Activated T-helper 1 cell treated with anti-CD3 and anti-CD28 coated beads, Interleukin-2, amount 50 U/mL, for 16 hours (primary cell): ENCODE measurements around the gene HSPA12B.

Source experiments
- DNase-seq, 2 donors: peaks; one replicate each; pipeline ENCODE4 v3.0.0-alpha.2; 2020; ENCODE audit warnings: low read depth in 1 of 2, low spot score in 1 of 2

The HSPA12B gene

DNA sequence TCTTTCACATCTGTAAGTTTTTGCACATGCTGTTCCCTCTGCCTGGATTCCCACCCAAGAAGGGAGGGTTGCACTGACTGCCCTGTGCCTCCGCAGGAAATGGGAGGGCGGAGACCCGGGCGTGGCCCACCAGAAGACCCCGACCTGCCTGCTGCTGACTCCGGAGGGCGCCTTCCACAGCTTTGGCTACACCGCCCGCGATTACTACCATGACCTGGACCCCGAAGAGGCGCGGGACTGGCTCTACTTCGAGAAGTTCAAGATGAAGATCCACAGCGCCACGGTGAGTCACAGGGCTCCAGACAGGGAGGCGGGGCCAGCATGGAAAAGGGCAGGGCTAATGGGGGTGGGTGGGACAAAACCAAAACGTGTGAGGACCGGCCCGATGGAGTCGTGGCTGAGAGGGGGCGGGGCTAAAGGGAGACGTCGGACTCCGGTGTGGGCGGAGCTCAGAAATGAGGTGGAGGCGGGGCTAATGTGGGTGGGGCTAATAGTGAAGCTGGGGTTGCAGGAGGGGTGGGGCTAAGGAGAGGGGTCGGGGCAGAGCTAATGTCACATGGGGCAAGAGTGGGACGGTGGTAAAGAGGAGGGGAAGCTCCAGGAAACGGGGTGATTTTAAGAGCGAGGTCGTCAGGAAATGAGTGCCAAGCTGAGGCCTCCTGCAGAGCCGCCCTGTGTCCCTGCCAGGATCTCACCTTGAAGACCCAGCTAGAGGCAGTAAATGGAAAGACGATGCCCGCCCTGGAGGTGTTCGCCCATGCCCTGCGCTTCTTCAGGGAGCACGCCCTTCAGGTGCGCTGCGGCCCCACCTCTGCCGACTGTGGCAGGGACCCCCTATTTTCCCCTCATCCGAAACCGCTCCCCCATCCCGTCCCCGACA lies 12.6 kb downstream of the HSPA12B start:
- DNase-seq, result peak; percentile 31 to 52

DNA sequence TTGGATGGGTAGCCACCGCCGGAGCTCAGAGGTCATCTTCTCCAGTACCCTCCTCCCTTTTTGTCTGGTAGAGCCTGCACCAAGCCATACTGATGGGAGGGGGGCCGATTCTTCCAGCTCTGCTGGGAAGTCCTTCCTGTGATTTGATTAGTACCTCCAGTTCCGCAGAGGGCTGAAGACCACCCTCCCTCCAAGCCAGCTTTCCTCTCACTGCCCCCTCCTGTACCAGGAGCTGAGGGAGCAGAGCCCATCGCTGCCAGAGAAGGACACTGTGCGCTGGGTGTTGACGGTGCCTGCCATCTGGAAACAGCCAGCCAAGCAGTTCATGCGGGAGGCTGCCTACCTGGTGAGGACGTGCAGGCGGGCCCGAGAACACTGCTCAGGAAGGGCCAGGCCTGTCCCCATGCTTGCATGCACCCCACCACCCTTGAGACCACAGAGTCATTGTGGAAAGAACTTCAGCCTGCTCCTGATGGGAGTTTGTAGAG lies 13.2 kb downstream of the HSPA12B start:
- no peak for DNase-seq

DNA sequence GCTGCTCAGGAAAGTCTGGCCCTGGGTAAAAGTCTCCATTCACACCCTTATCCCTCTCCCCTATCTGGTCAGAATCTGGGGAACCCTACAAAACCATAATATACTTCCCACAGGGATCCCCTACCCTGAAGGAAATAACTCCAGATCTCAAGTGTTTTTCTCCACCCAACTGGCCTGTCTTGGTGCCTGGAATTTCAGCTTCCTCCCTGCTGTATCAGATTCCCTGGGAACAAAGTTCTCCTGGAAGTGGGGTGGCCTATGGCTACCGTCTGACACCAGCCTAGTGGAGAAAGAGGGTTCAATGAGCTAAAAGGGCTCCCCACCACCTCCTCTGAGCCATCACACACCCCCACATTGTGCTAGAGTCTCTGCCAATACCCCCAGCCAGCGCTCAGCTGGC lies 15.0 kb downstream of the HSPA12B start:
- no peak for DNase-seq

DNA sequence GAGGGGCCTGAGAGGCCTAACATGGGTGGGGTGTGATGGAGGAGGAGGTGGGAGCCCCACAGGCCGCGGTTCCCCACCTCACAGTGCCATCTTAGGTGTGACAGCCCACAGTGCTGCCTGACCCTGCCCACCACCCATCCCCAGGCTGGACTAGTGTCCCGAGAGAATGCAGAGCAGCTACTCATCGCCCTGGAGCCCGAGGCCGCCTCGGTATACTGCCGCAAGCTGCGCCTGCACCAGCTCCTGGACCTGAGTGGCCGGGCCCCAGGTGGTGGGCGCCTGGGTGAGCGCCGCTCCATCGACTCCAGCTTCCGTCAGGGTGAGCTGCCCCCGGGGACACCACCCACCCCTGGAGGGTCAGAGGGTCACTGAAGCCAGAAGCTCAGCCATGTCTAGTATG lies 15.6 kb downstream of the HSPA12B start:
- DNase-seq, result no peak

DNA sequence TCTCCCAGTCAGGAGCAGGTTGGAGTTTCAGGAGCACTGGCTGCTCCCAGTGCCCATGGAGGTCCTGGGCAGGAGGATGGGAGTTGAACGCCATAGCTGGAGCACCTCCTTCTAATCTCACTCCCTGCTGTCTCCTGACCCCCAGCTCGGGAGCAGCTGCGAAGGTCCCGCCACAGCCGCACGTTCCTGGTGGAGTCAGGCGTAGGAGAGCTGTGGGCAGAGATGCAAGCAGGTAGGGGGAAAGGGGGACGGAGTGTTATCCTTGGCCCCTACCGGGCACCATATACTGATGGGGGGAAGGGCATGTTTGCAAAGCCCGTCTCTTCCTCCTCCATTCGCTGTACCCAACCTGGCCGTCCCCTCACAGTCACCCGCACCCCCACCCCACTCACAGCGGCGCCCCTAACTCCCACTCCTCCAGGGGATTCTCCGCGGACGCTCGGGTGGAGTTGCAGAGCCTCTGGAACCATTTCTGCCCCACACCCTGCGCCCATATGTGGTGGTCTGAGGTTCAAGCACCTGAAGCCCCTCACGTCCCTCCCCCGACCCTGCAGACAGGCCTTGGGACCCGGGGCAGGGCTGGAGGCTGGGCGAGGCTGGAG lies 16.7 kb downstream of the HSPA12B start:
- DNase-seq, result no peak

DNA sequence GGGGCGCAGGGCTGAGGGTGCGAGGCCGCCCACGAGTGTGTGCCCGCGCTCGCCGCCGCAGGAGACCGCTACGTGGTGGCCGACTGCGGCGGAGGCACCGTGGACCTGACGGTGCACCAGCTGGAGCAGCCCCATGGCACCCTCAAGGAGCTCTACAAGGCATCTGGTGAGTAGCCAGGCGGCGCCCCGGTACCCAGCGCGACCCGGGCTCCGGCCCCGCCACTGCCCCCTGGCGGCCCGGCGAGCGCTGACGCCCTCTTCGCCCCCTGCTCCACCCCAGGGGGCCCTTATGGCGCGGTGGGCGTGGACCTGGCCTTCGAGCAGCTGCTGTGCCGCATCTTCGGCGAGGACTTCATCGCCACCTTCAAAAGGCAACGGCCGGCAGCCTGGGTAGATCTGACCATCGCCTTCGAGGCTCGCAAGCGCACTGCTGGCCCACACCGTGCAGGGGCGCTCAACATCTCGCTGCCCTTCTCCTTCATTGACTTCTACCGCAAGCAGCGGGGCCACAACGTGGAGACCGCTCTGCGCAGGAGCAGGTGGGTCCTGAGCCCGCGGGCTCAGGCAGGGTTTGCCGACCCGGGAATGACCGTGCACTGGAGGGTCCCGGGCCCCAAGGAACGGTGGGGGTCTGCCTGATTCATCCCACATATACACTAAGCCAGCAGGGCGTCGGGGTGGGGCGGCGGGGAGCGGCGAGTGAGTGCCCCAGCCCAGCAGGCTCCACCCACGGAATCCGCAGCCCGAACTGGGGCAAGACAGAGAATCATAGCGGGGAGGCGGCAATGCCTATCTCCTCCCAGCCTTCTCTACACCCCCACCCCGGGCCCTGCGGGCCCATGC lies 17.4 kb downstream of the HSPA12B start:
- no peak for DNase-seq

DNA sequence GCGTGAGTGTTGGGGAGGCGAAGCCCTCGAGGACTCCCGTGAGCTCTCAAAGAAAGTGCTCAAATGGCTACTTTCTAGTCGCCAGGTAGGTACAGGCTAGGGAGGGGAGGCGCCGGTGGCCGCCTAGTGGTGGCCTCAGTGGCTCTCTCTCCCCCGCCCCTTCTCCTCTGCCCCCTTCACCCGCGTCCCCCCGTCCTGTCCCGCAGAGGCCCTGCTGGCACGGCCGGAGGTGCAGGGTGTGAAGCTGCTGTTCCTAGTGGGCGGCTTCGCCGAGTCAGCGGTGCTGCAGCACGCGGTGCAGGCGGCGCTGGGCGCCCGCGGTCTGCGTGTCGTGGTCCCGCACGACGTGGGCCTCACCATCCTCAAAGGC lies 18.8 kb downstream of the HSPA12B start:
- DNase-seq, result no peak

DNA sequence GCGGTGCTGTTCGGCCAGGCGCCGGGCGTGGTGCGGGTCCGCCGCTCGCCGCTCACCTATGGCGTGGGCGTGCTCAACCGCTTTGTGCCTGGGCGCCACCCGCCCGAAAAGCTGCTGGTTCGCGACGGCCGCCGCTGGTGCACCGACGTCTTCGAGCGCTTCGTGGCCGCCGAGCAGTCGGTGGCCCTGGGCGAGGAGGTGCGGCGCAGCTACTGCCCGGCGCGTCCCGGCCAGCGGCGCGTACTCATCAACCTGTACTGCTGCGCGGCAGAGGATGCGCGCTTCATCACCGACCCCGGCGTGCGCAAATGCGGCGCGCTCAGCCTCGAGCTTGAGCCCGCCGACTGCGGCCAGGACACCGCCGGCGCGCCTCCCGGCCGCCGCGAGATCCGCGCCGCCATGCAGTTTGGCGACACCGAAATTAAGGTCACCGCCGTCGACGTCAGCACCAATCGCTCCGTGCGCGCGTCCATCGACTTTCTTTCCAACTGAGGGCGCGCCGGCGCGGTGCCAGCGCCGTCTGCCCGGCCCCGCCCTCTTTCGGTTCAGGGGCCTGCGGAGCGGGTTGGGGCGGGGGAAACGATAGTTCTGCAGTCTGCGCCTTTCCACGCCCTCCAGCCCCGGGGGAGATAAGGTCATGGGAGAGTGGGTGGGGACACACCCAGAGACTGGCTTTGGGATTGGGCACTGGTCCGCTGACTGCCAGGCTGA lies 19.3 kb downstream of the HSPA12B start:
- DNase-seq, result peak in 1 of 2 donors; percentile 12

DNA sequence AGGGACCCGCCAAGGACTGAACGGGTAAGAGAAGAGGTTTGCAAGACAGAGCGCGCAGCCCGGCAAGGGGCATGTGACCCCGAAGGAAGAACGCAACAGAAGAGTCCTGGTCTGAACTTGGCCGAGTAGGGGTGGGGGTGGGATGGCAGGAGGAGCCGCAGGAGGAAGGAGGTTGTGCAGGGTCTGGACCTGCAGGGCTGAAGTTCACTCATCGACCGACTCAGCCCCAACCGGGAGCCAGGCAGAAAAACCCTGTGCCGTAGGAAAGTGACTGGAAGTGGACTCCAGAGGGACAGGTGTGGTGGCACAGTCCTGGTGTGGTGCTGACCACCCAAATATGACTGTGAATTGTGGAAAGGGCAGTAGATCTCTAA lies 19.9 kb downstream of the HSPA12B start:
- DNase-seq, result no peak

DNA sequence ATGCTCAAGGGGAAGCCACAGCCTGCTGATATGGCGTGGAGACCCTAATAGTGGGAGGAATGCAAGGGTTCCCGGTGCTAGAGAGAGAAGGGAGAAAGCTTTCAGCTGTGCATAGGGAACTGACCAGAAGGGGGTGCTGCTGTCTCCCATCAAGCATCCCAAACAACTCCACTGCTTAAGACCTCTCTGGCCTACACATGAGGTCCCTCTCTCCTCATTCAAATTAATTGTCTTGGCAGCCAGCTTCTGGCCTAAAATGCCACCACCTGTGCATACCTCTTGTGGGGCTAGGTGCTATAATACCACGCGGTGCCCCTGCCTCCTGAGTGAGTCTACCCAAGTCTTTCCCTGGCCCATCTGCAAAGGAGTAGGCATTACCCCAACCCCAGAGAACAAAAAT lies 20.6 kb downstream of the HSPA12B start:
- DNase-seq, result peak in 1 of 2 donors; percentile 29

DNA sequence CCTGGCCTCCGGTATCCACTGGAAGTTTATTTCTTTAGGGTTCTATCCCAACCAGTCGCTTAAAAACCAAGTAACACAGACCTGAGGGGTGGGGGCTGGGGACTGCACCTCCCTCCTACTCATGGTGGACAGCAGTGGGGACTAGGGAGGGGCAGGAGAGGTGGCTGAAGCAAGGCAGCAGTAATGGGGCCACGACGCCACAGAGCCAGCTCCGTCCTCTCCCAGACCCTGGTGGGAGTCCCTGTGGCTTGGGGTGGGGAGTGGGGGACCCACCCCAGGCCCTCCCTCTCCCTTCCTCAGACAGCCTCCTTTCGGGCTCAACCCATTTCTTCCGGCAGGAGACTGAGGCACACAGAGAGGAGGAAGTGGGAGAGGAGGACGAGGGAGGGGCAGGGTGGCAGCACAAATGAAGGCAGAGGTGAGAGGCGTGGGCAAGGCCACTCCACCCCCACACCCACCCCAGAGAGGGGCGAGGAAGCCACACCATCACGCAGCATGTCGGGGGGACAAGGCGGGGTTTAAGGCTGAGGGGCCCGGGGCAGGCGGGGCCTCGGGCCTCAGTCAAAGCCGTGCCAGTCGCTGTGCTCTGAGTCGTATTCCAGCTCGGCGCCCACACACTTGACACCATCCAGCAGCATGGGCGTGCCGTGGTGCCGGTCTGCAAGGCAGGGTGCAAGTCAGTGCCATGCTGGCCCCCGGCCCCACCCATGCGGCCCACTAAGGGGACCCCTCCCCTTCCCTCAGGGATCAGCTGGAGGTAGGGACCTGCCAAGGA lies 21.2 kb downstream of the HSPA12B start:
- no peak for DNase-seq

DNA sequence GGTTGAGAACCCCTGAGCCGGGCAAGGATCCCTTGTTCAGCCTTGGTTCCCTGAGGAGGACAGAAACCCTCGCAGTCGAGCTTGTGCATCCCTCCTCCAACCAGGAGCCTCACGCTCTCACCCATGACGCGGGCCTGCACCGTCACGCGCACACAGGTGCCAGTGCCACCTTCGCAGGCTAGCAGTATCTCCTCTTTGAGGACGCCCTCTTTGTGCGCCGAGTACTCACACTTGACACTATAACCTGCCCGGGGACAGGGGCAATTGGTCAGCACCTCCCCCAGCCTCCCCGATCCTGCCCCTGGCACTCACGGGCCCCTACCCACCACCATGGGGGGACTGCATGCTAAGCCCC lies 21.8 kb downstream of the HSPA12B start:
- no peak for DNase-seq

DNA sequence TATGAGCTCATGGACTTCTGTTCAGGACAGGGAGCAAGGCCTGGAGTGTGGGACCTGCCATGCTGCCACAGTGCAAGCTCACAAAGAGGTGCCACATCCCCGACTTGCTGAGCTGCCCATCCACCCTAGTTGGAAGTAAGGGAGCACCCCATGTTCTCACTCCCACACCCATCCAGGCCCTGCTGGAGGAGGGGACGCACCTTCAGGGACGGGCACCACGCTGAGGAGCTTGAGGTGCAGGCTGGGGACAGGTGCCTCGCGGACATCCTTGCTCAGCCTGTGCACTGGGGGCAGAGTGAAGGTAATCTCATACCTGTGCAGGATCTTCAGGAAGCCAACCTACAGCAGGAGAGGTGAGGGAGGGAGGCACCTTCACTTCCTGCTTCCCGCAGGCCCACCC lies 22.8 kb downstream of the HSPA12B start:
- DNase-seq, result no peak

DNA sequence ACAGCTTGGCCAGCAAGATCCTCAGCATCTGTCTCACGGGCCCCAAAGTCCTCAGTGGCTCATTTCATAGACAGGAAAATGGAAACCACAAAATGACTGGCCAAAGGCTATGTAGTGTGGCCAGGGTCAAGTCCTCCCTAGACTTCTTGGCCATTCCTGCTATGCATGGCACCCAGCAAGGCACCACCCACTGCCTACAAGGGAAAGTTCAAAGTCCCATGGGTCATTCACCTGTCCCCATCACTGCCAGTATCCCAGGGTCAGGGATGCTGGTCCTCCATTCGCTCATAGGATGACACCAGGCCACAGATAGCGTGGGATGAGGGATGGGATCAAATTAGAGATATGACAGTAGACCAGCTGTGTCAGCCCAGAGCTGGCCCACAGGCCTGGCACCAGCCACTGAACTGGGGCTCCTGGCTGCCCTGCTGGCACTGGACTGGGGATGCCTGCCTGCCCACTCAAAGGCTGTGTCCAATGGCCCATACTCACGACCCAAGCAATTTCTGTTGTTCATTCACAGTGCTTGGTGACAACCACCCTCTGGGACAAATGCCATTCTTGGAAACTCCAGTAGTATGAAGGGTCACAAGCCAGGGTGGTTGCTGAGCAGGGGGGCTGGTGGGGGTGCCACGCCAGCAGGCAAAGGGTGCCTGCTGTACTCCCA lies 23.5 kb downstream of the HSPA12B start:
- DNase-seq, result no peak

DNA sequence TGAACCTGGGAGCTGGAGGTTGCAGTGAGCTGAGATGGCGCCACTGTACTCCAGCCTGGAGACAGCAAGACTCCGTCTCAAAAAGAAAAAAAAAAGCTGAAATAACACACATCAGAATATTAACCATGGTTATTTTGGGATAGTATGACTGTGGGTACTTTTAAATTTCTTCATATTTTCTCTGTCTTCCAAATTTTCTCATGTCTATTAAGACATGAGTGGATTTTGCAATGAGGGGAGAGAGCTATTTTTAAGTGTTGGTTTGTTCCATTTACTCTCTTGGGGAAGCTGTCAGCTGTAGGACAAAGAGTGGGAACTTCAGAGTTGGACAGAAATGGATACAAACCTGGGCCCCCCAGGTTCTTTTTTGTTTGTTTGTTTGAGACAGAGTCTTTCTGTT lies 24.8 kb downstream of the HSPA12B start:
- no peak for DNase-seq

DNA sequence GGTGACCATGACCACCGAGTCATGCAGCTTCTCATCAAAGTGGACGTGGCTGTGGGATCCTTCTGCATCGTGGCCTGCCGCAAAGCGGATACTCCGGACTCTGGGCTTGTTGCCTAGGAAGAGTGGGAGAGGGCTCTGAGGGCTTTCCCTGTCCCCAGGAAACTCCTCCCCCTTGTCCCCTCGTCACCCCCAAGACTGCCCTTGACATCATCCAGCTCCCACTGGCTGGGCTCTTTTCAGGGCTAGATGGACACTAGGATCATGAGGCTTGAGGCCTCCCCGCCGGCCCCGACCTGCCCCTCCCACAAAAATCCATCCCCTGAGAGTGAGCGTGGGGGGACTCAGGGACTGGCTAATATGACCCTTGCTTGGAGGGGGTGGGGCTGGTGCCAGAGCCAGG lies 26.1 kb downstream of the HSPA12B start:
- DNase-seq, result no peak

DNA sequence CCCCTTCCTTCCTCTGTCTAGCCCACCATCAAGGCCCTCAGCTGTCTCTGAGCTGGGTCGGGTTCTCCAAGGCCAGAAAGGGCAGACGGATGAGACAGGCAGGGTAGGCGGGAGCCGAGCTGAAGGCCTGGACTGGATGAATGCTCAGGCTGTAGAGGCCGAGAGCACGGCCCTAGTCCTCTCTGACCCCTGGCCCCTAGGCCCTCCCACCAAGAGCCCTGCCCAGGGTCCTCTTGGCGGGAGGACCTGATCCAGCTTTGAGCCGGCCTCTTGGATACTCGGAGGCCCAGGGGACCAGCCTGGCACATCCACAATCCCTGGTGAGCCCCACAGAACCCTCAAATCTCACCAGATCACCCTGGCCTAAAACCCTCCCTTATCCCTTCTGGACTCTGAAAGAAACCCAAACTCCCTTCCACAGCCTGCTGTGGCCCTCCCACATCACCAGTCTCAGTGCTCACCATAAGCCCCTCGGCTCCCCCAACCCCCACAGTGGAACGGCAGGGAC lies 26.9 kb downstream of the HSPA12B start:
- no peak for DNase-seq

DNA sequence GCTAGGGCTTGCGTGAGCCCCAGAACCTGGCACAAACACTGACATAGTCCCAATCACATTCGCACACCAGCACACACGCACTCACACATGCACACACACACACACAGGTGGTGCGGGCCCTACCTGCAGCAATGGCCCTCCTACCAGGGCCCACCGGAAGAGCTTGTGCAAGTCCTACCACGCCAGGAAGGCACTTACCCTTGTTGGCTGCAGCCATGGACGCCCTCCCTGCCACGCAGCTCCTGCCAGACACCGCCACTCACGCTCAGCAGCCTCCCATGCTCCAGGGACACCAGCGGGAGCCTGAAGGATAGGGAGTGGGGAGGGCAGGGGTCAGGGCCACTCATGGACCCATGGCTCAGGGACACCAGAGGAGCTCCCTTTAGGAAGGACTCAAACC lies 27.4 kb downstream of the HSPA12B start:
- no peak for DNase-seq

DNA sequence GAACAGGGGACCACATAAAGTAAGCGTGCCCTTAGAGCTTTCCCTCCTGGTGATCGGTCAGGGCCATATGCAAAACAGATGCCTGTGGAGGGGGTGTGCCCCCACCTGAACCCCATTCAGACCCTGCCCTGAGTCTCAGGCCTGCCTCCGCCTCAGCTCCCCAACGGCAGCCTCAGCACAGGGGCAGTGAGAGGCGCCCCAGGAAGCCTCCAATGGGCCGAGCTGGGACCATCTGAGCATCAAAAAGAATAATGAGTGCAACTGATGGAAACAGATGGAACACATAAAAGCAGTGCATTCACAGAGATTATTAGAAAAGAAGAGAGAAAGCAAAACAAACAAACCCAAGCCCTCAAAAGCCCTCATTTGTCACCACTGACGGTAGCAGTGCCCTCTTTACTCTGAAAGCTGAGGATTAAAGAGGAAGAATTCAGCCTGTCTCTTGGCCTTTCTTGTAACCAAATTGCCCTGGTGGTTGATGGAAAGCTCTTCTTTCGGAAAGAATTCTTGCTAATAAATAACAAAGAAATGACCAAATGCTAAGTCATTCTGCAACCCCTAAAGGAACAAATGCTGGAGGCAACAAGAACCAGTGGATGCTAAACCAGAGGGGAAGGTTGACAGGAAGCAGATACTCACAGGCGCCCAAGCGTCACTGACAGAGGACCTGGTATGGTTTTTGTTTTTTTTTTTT lies 28.3 kb downstream of the HSPA12B start:
- DNase-seq, result no peak
